HEK293 (cell line): ENCODE data around the gene WRAP73.

ENCODE experiments used
- CTCF ChIA-PET: fragments of 350-600 bp; formaldehyde crosslinking; extraction: SDS; loops from one replicate; lab custom pipeline; 2021; ENCODE audit warnings: antibody characterized with exemption; lab: Yijun Ruan, JAX
- POLR2A ChIA-PET: fragments of 300-600 bp; formaldehyde crosslinking; extraction: SDS; loops from one replicate; lab custom pipeline; 2020; ENCODE audit warnings: antibody characterized with exemption, inconsistent platforms; lab: Yijun Ruan, JAX
- H3K27ac ChIP-seq: fragments of 200-500 bp; sonication (Bioruptor generic); 2 replicates; pipeline ENCODE4 v1.5.1; 2014; ENCODE audit warnings: low read depth, low read length, control low read depth, inconsistent platforms; ENCODE audit errors: extremely low read depth
- H3K36me3 ChIP-seq, 2 experiments: fragments of 200-500 bp in 1 of 2; sonication (Bioruptor generic) in 1 of 2; 1 replicate in 1 of 2; 2 replicates in 1 of 2; pipeline ENCODE4 v1.5.1; 2014 to 2017; ENCODE audit warnings: inconsistent platforms in 2 of 2, low read length in 2 of 2; ENCODE audit not compliant: control insufficient read depth in 2 of 2, insufficient read depth in 1 of 2
- H3K4me1 ChIP-seq: fragments of 200-500 bp; sonication (Bioruptor generic); 2 replicates; pipeline ENCODE4 v1.5.1; 2014; ENCODE audit warnings: mild to moderate bottlenecking, low read length, inconsistent platforms; ENCODE audit not compliant: control insufficient read depth, insufficient read depth
- H3K4me3 ChIP-seq: 2 replicates; pipeline ENCODE4 v1.5.1; 2011; ENCODE audit warnings: low read depth, mild to moderate bottlenecking, control low read depth, low read length, moderate library complexity
- H3K9me3 ChIP-seq: fragments of 200-500 bp; sonication (Bioruptor generic); 2 replicates; pipeline ENCODE4 v1.5.1; 2014; ENCODE audit warnings: low read depth, low read length, inconsistent platforms; ENCODE audit not compliant: control insufficient read depth, insufficient read depth
- BCL6B ChIP-seq: fragments of 450-650 bp; formaldehyde crosslinking; IDR thresholded peaks from 2 replicates; pipeline ENCODE4 v1.5.1; 2017; ENCODE audit warnings: missing biosample characterization, missing genetic modification characterization
- ELK4 ChIP-seq: IDR thresholded peaks from 2 replicates; pipeline ENCODE4 v1.6.1; 2011; ENCODE audit warnings: mild to moderate bottlenecking, low read depth, low read length, borderline replicate concordance
- GLI4 ChIP-seq: fragments of 450-650 bp; formaldehyde crosslinking; IDR thresholded peaks from 2 replicates; pipeline ENCODE4 v1.5.1; 2016; ENCODE audit warnings: missing biosample characterization, missing genetic modification characterization
- GLIS2 ChIP-seq: fragments of 450-650 bp; formaldehyde crosslinking; IDR thresholded peaks from 2 replicates; pipeline ENCODE4 v1.5.1; 2016; ENCODE audit warnings: missing biosample characterization, missing genetic modification characterization
- KLF8 ChIP-seq: fragments of 450-650 bp; formaldehyde crosslinking; IDR thresholded peaks from 2 replicates; pipeline ENCODE4 v1.5.1; 2016; ENCODE audit warnings: missing biosample characterization, missing genetic modification characterization
- WT1 ChIP-seq: fragments of 450-650 bp; formaldehyde crosslinking; IDR thresholded peaks from 2 replicates; pipeline ENCODE4 v1.5.1; 2016; ENCODE audit warnings: missing biosample characterization, missing genetic modification characterization
- ZBTB8A ChIP-seq: fragments of 450-650 bp; formaldehyde crosslinking; IDR thresholded peaks from 2 replicates; pipeline ENCODE4 v1.5.1; 2016; ENCODE audit warnings: missing biosample characterization, missing genetic modification characterization
- ZIC2 ChIP-seq: fragments of 450-650 bp; formaldehyde crosslinking; IDR thresholded peaks from 2 replicates; pipeline ENCODE4 v1.5.1; 2016; ENCODE audit warnings: missing biosample characterization, missing genetic modification characterization
- ZNF10 ChIP-seq: fragments of 450-650 bp; formaldehyde crosslinking; IDR thresholded peaks from 2 replicates; pipeline ENCODE4 v1.5.1; 2017; ENCODE audit warnings: missing biosample characterization, missing genetic modification characterization
- ZNF140 ChIP-seq: fragments of 450-650 bp; formaldehyde crosslinking; IDR thresholded peaks from 2 replicates; pipeline ENCODE4 v1.5.1; 2016; ENCODE audit warnings: missing biosample characterization, missing genetic modification characterization
- ZNF391 ChIP-seq: fragments of 450-650 bp; formaldehyde crosslinking; IDR thresholded peaks from 2 replicates; pipeline ENCODE4 v1.5.1; 2016; ENCODE audit warnings: low read depth, missing biosample characterization, missing genetic modification characterization, borderline replicate concordance
- ZNF449 ChIP-seq: fragments of 450-650 bp; formaldehyde crosslinking; IDR thresholded peaks from 2 replicates; pipeline ENCODE4 v1.5.1; 2017; ENCODE audit warnings: missing biosample characterization, mild to moderate bottlenecking, missing genetic modification characterization, moderate library complexity
- ZNF549 ChIP-seq: fragments of 450-650 bp; IDR thresholded peaks from 2 replicates; pipeline ENCODE4 v1.5.1; 2018; ENCODE audit warnings: missing biosample characterization, missing genetic modification characterization, mild to moderate bottlenecking, inconsistent platforms, moderate library complexity
- ZNF580 ChIP-seq: fragments of 450-650 bp; formaldehyde crosslinking; IDR thresholded peaks from 2 replicates; pipeline ENCODE4 v1.5.1; 2016; ENCODE audit warnings: missing biosample characterization, missing genetic modification characterization
- ZNF610 ChIP-seq: fragments of 450-650 bp; formaldehyde crosslinking; IDR thresholded peaks from 2 replicates; pipeline ENCODE4 v1.5.1; 2016; ENCODE audit warnings: missing biosample characterization, missing genetic modification characterization, borderline replicate concordance
- ZNF629 ChIP-seq: fragments of 450-650 bp; formaldehyde crosslinking; IDR thresholded peaks from 2 replicates; pipeline ENCODE4 v1.5.1; 2017; ENCODE audit warnings: missing biosample characterization, missing genetic modification characterization
- ZNF704 ChIP-seq: fragments of 450-650 bp; formaldehyde crosslinking; IDR thresholded peaks from 2 replicates; pipeline ENCODE4 v1.5.1; 2016; ENCODE audit warnings: missing biosample characterization, missing genetic modification characterization

Gene WRAP73

GRCh38 chr1:3658231-3658615 lies 8.3 kb upstream of the WRAP73 start:
- TF ChIP-seq GLI4 = no peak
- no peak for TF ChIP-seq KLF8 (tag by site-specific recombination)
- TF ChIP-seq, all 188 proteins: peak for 0
- no peak overlapping the region for H3K4me3 ChIP-seq
- peaks cover 5% of the 10 kb centered on the region; the same call in 1 of the 2 replicates for H3K4me1 ChIP-seq
- no peaks in the 10 kb centered on the region for H3K36me3 ChIP-seq
- no peak overlapping the region for H3K27ac ChIP-seq
- ChIA-PET CTCF (interaction anchor here (0.6 kb wide), 2 partner anchors 21 to 1343 kb away, joined by 3 to 4 read pairs; no protein-coding TSS in a partner anchor), POLR2A (no interaction called here)
- no peaks in the 10 kb centered on the region for H3K9me3 ChIP-seq

- Histone ChIP-seq H3K4me3 (no peak overlapping the region), H3K9me3 (no peaks in the 10 kb centered on the region), H3K36me3 (no peaks in the 10 kb centered on the region), H3K4me1 (peaks cover 5% of the 10 kb centered on the region; the same call in 1 of the 2 replicates), H3K27ac (no peak overlapping the region)
- ChIA-PET POLR2A (no interaction called here), CTCF (interaction anchor here (0.6 kb wide), 1 partner anchor 1342 kb away, joined by 3 read pairs; no protein-coding TSS in a partner anchor)
- 0 out of 2 replicates have a peak, but pooled peaks have one; percentile 8 for TF ChIP-seq ZIC2 (tag by site-specific recombination)
- TF ChIP-seq ZNF549 = no peak
- no peak for TF ChIP-seq ZNF140
- TF ChIP-seq GLIS2 = 0 out of 2 replicates have a peak, but pooled peaks have one; percentile 11
These were observed 7.8 kb upstream of the WRAP73 start for GRCh38 chr1:3657578-3658230.

GRCh38 chr1:3657096-3657475 lies 7.2 kb upstream of the WRAP73 start:
- Histone ChIP-seq H3K4me3 (no peak overlapping the region), H3K36me3 (no peaks in the 10 kb centered on the region)
- CTCF ChIA-PET = no interaction called here

More at GRCh38 chr1:3657096-3657475, 7.2 kb upstream of the WRAP73 start:
- no peak for TF ChIP-seq ZNF704 (tag by site-specific recombination)
- TF ChIP-seq ZNF610 (tag by site-specific recombination) = no peak
- TF ChIP-seq ZNF10 (tag by site-specific recombination) = no peak
- TF ChIP-seq ELK4 = no peak
- no peak for TF ChIP-seq ZBTB8A (tag by site-specific recombination)
- TF ChIP-seq ZNF580 (tag by site-specific recombination) = no peak
- TF ChIP-seq BCL6B (tag by site-specific recombination) = no peak
- no peak for TF ChIP-seq WT1 (tag by site-specific recombination)
- TF ChIP-seq ZNF629 = no peak
- no peak for TF ChIP-seq ZNF449 (tag by site-specific recombination)
- TF ChIP-seq ZNF391 (tag by site-specific recombination) = no peak
- no peak overlapping the region for H3K27ac ChIP-seq
- POLR2A ChIA-PET = no interaction called here
- H3K4me1 ChIP-seq = peaks cover 5% of the 10 kb centered on the region; the same call in 1 of the 2 replicates
- no peaks in the 10 kb centered on the region for H3K9me3 ChIP-seq
